Smooth muscle cell (in vitro differentiated cells): ENCODE results near the gene ITIH3. TPM values are rescaled to one million over a fixed set of nuclear protein-coding genes. Genes with fewer than 3 reads are reported as not detected.

Source experiments
- DNase-seq: peaks from one replicate; lab custom pipeline; 2025; ENCODE audit not compliant: unreplicated experiment; lab: John Stamatoyannopoulos, UW
- H2AFZ ChIP-seq: fragments of 200-600 bp; sonication (generic); 2 replicates; pipeline ENCODE4 v1.6.0; 2016; ENCODE audit warnings: antibody characterized with exemption, low read depth, mild to moderate bottlenecking
- H3F3A ChIP-seq: fragments of 200-600 bp; sonication (generic); 2 replicates; pipeline ENCODE4 v1.6.0; 2017; ENCODE audit warnings: antibody characterized with exemption, low read depth
- H3K27ac ChIP-seq: fragments of 200-600 bp; sonication (generic); 2 replicates; pipeline ENCODE4 v1.5.1; 2016; ENCODE audit warnings: low read depth, mild to moderate bottlenecking
- H3K27me3 ChIP-seq: fragments of 200-600 bp; sonication (generic); 2 replicates; pipeline ENCODE4 v1.6.1; 2016; ENCODE audit warnings: low read depth, mild to moderate bottlenecking
- H3K36me3 ChIP-seq: fragments of 200-600 bp; sonication (generic); 2 replicates; pipeline ENCODE4 v1.5.1; 2016; ENCODE audit warnings: low read depth
- H3K4me1 ChIP-seq: fragments of 200-600 bp; sonication (generic); 2 replicates; pipeline ENCODE4 v1.5.1; 2016; ENCODE audit warnings: low read depth
- H3K4me2 ChIP-seq: fragments of 200-600 bp; sonication (generic); 2 replicates; pipeline ENCODE4 v1.6.0; 2016; ENCODE audit warnings: mild to moderate bottlenecking
- H3K4me3 ChIP-seq: fragments of 200-600 bp; sonication (generic); 2 replicates; pipeline ENCODE4 v1.5.1; 2016; ENCODE audit warnings: mild to moderate bottlenecking
- H3K79me2 ChIP-seq: fragments of 200-600 bp; sonication (generic); 2 replicates; pipeline ENCODE4 v1.6.0; 2016; ENCODE audit warnings: low read depth, mild to moderate bottlenecking
- H3K9ac ChIP-seq: fragments of 200-600 bp; sonication (generic); 2 replicates; pipeline ENCODE4 v1.6.0; 2016; ENCODE audit warnings: low read depth
- H3K9me3 ChIP-seq: fragments of 200-600 bp; sonication (generic); replicated peaks from 2 replicates; pipeline ENCODE4 v1.5.1; 2016; ENCODE audit warnings: low read depth
- H4K20me1 ChIP-seq: fragments of 200-600 bp; sonication (generic); 2 replicates; pipeline ENCODE4 v1.6.0; 2016; ENCODE audit warnings: low read depth
- WGBS: methylation state at CpG from one replicate; pipeline ENCODE4 v1.1.7; 2016; ENCODE audit warnings: low lambda C conversion rate; 5-methylcytosine and 5-hydroxymethylcytosine counted together
- polyA plus RNA-seq: library from polyadenylated mRNA; unstranded; fragments of >200 nt; fragmentation: Nextera tagmentation; extraction: Ambion mirVana; gene quantifications from 2 replicates; pipeline ENCODE4 v1.2.1, GENCODE V29; 2016
- total RNA-seq: library from RNA; depleted of rRNA; stranded (reverse); fragments of >200 nt; gene quantifications from 2 replicates; pipeline ENCODE4 v1.2.3, GENCODE V29; 2014
- TF ChIP-seq, protein P1 (sequence below): fragments of 200-600 bp; sonication (generic); IDR thresholded peaks from 2 replicates; pipeline ENCODE4 v1.5.1; 2017; ENCODE audit warnings: borderline replicate concordance, mild to moderate bottlenecking, antibody characterized with exemption; ENCODE audit not compliant: insufficient read depth, poor library complexity, severe bottlenecking

The ITIH3 gene
- total and polyA plus RNA-seq, 2 experiments from 2014 or later = not detected

DNA sequence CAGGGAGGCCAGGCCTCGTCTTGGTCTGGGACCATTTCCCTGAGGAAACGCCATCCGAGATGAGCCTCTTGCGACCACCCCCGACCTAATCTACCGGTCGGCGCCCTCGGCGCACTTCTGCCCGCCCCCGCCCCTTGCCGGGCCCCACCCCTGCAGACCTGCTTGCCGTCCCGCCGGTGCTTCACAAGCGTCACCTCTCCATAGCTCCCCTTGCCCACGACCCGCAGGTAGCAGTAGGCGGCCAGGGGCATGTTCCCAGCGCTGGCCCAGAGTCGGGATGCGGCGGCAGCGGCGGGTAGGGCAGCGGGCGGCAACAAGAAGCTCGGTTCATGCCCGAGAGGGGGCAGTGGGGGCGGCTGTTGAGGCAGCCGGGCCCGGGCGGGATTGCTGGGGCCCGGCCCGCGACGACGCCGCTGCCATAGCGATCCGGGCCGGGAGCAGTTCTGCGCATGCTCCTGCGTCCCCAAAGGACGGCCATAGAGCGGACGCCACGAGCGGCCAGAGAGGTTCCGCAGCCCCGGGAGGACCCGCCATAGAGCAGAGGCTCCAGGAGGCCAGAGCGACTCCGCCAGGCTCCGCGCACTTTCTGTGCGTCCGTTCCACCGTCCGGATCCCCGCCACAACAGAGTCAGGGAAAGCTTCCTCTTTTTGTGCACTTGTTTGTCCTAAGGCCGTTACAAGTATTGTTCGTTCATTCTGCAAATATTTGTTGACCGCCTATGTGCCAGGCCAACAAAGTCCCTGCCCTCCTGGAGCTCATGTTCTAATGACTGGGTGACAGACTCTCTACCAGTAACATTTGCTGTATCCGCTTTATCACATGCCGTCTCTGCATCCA lies 23.9 kb upstream of the ITIH3 start, which contains the start of gene NEK4:
Gene NEK4, minus strand, starts transcription at position 445 of the 838 bp plus-strand sequence. Its CDS starts 194 bp downstream, at position 251.
- Histone ChIP-seq H3K4me3 (peak within 1 kb of the TSS; percentile 97), H3K9ac (peak within 1 kb of the TSS; percentile 77), H4K20me1 (no peaks in the 10 kb centered on the region), H2AFZ (peak within 1 kb of the TSS; percentile 98), H3K79me2 (peaks cover 23% of the 10 kb centered on the region), H3K4me1 (peaks cover 10% of the 10 kb centered on the region), H3K9me3 (no peaks in the 10 kb centered on the region), H3K27ac (peak within 1 kb of the TSS; percentile 53), H3K4me2 (peak within 1 kb of the TSS; percentile 98), H3F3A (no peaks in the 10 kb centered on the region), H3K27me3 (no peaks in the 10 kb centered on the region), H3K36me3 (peaks cover 7% of the 10 kb centered on the region)
- WGBS = 1% methylated on average over 66 of the region's 67 CpGs
- TF ChIP-seq, protein P1, sequence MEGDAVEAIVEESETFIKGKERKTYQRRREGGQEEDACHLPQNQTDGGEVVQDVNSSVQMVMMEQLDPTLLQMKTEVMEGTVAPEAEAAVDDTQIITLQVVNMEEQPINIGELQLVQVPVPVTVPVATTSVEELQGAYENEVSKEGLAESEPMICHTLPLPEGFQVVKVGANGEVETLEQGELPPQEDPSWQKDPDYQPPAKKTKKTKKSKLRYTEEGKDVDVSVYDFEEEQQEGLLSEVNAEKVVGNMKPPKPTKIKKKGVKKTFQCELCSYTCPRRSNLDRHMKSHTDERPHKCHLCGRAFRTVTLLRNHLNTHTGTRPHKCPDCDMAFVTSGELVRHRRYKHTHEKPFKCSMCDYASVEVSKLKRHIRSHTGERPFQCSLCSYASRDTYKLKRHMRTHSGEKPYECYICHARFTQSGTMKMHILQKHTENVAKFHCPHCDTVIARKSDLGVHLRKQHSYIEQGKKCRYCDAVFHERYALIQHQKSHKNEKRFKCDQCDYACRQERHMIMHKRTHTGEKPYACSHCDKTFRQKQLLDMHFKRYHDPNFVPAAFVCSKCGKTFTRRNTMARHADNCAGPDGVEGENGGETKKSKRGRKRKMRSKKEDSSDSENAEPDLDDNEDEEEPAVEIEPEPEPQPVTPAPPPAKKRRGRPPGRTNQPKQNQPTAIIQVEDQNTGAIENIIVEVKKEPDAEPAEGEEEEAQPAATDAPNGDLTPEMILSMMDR = no peak
- DNase-seq = peak; percentile 77

- no peak for DNase-seq
- Histone ChIP-seq H3K4me2 (peak overlapping the region; percentile 98), H3K9me3 (no peaks in the 10 kb centered on the region), H3K4me1 (peaks cover 10% of the 10 kb centered on the region), H3K27me3 (no peaks in the 10 kb centered on the region), H3K4me3 (peak overlapping the region; percentile 97), H3K9ac (peak overlapping the region; percentile 62), H4K20me1 (no peaks in the 10 kb centered on the region), H3K79me2 (peaks cover 23% of the 10 kb centered on the region), H3F3A (no peaks in the 10 kb centered on the region), H3K36me3 (peaks cover under 1% of the 10 kb centered on the region), H3K27ac (peak overlapping the region; percentile 10), H2AFZ (peak overlapping the region; percentile 98)
- TF ChIP-seq, protein P1 = no peak
- WGBS = 52% methylated on average over 5 of the region's 5 CpGs
Observed at GRCh38 chr3:52771334-52771681, 23.3 kb upstream of the ITIH3 start.

DNA sequence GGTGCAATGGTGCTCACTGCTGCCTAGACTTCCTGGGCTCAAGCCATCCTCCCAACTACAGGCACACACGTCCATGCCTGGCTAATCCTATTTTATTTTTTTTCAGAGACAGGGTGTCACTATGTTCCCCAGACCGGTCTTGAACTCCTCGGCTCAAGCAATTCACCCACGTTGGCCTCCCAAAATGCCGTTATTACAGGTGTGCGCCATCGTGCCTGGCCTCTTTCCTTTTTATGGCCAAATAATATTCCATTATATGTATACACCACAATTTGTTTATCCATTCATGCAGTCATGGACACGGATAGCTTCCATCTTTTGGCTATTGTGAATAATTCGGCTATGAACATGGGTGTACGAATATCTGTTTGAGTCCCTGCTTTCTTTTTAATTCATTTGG lies 22.9 kb upstream of the ITIH3 start:
- H3K4me1 ChIP-seq = peaks cover 10% of the 10 kb centered on the region
- peak overlapping the region; percentile 98 for H2AFZ ChIP-seq
- H3K27me3 ChIP-seq = no peaks in the 10 kb centered on the region
- H4K20me1 ChIP-seq = no peaks in the 10 kb centered on the region
- no peak overlapping the region for H3K4me3 ChIP-seq
- H3K79me2 ChIP-seq = peaks cover 23% of the 10 kb centered on the region
- no peak overlapping the region for H3K27ac ChIP-seq
- H3K36me3 ChIP-seq = no peaks in the 10 kb centered on the region
- no peak for DNase-seq
- WGBS = 92% methylated on average over 10 of the region's 10 CpGs
- TF ChIP-seq, protein P1 = no peak
- no peaks in the 10 kb centered on the region for H3K9me3 ChIP-seq
- H3K4me2 ChIP-seq = peak overlapping the region; percentile 98
- no peak overlapping the region for H3K9ac ChIP-seq
- no peaks in the 10 kb centered on the region for H3F3A ChIP-seq
